ENCODE results near the gene C9orf72.
"Not testable (repeated sequence)": the region's sequence is repeated elsewhere in the genome, so short reads cannot be mapped to it uniquely, and the experiment has no call there.

C9orf72 gene

GRCh38 chr9:27518809-27519208 is 54.5 kb downstream of the C9orf72 start:
- no peak for DNase-seq (ENCODE audit: low read depth)

- DNase-seq (ENCODE audit: low read depth), result no peak
Observed at GRCh38 chr9:27518006-27518405, 55.3 kb downstream of the C9orf72 start.

- DNase-seq (ENCODE audit: low read depth), result no peak
Observed at GRCh38 chr9:27514551-27514950, 58.7 kb downstream of the C9orf72 start.

GRCh38 chr9:27511771-27512170 is 61.5 kb downstream of the C9orf72 start:
- DNase-seq (ENCODE audit: low read depth), result no peak

- no peak for DNase-seq (ENCODE audit: low read depth)
Observed at GRCh38 chr9:27510780-27511179, 62.5 kb downstream of the C9orf72 start.

- no peak for DNase-seq (ENCODE audit: low read depth)
Observed at GRCh38 chr9:27506981-27507380, 66.3 kb downstream of the C9orf72 start.

- DNase-seq (ENCODE audit: low read depth), result no peak
Observed at GRCh38 chr9:27505744-27506161, 67.5 kb downstream of the C9orf72 start.

- no peak for DNase-seq (ENCODE audit: low read depth)
Observed at GRCh38 chr9:27504259-27504658, 69.0 kb downstream of the C9orf72 start.

GRCh38 chr9:27503623-27504022 is 69.7 kb downstream of the C9orf72 start:
- no peak for DNase-seq (ENCODE audit: low read depth)

- DNase-seq (ENCODE audit: low read depth), result not testable (repeated sequence)
Observed at GRCh38 chr9:27500902-27501301, 72.4 kb downstream of the C9orf72 start.

GRCh38 chr9:27499451-27499850 is 73.8 kb downstream of the C9orf72 start:
- no peak for DNase-seq (ENCODE audit: low read depth)

- no peak for DNase-seq (ENCODE audit: low read depth)
Observed at GRCh38 chr9:27497883-27498417, 75.3 kb downstream of the C9orf72 start.

Measured in stromal cell of bone marrow (primary cell).